Fibroblast of skin of back (primary cell): Measurements from ENCODE around the gene NHSL2.

Experiments used
- DNase-seq: peaks from one replicate; pipeline ENCODE4 v3.0.0-alpha.2; 2013

NHSL2 gene

DNA sequence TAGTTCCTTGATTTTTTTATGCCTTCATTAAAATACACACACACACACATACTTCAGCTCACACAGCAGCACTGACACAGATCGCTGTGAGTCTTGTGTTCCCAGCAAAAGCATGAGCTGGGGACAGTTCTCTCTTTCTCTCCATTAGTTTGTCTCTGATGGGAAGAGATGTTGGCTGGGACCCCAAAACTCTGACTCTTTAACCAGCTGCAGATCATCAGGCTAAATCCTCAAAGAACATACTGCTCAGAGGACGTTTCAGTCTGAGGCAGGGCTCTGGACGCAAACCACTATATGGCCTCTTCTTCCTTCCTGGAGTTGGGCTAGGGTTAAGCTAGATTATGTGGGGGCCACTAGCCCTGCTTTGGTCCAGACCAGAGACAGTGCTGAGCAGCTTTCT is 109.6 kb downstream of the NHSL2 start:
- no peak for DNase-seq

DNA sequence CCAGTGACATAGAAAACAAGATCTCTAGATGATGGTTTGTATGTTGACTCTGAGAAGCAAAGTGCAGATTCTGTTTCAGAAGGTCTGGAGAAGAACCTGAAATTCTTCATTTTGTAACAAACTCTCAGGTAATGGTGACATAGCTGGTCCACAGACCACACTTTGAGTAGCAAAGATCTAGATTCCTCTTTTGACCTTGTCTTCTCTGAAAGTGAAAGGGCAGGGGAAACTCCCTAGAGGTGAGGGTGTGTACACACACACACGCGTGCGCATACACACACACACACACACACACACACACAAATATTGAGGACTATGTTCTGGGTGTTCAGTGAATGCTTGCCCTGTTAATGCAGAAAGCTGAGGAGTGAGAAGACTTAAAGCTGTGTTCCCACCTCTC is 110.1 kb downstream of the NHSL2 start:
- no peak for DNase-seq

- no peak for DNase-seq
Measured at GRCh38 chrX:72021975-72022374, 111.3 kb downstream of the NHSL2 start.

GRCh38 chrX:72023071-72023470 is 112.4 kb downstream of the NHSL2 start:
- no peak for DNase-seq

DNA sequence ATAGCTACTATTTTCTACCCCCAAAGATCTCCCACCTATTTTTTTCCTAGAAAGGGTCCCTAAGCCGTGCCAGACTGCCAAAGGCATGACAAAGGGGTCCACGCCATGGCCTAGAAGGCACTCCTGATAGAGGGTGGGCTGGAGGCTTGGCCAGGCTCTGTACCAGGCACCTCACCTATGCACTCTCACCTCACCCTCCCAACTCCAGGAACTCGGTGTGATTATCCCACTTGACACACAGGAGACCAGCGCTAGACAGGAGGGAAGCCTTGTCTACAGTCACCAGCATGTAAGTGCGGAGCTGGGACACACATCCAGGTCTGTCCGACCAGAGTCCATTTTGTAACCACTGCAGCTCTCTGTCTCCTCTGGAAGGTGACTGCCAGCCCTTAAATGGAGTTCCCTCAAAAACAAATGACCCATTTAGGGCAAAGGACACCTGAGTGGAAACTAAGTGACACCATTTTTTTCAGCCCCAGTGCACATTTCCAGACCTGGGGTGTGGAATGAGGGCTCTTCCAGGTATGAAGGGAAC is 114.7 kb downstream of the NHSL2 start:
- DNase-seq, result no peak

- no peak for DNase-seq
Measured at GRCh38 chrX:72026341-72027023, 115.8 kb downstream of the NHSL2 start.

DNA sequence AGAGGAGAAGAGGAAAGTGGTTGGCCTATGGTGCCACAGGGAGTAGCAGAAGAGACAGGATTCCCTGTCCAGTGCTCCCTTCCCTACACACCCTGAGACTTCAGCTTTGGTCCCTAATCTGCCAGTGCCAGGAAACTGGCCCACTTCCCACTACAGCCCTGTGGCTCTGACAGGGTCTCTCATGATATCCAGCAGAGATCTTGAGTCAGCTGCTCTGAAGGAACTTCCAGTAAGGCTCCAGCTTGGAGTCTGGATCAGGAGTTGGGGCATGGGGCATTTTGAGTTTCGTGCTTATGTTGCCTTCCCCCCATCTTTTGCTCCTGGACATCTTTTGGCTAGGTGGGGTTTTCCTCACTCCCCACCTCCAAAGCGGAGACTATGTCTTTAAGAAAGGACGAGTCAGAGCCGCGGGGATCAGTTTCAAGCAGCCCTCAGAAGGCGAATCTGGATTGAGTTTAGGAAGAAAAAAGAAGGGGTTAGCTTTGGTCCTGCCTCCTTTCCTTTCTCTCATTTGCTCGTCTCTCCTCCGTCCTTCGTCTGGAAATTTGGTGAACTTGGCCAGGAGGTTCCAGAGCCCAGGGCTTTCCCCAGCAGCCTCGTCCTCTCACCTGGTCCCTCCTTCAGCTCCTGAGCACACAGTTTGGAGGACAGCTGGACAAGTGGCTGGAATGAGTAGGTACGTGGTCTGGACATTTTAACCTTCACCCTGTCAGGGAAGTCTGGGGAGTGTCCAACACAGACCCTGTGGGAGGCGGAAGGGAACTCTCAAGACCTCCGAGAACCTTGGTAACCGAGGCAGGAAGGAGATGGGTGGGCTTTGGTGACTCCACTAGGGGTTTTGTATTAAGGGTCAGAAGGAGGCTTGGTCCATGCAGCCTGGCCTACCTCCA is 116.6 kb downstream of the NHSL2 start:
- peak; percentile 40 for DNase-seq

- DNase-seq, result no peak
Measured at GRCh38 chrX:72027914-72028307, 117.3 kb downstream of the NHSL2 start.

DNA sequence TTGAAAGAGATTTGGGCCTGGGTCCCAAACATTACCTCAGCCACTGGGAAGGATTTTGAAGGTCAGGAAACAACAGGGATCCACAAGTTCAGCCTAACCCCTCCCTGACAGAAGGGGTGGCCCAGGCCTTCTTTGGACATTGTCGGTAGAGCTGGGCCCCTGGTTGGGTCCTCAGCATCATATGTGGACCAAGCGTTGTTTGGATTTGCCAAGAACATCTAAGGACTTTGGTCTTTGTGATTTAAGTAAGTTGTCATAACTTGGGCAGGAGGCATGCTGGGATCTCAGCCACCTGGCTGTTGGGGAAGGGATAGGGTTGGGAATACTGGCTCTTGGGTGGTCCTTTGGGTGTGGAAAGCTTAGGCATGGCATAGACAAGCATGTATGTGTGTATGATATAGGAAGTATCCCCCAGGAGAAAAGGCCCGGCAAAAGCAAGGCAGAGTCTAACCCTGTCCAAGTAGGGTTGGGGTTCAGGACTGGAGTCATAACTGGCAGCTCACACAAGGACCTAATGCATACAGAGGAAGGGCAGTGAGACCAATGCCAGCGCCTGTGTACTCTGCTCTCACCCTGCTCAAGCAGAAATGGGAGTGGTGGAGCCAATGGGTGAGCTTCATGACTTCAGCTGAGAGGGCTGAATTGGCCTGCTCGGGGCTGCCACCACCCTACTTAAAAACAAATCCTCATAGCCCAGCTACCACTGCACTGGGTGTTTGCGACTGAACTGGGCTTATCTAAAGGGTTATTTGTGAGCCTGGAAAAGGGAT is 118.2 kb downstream of the NHSL2 start:
- DNase-seq, result peak; percentile 33

- DNase-seq, result peak; percentile 94
Measured at GRCh38 chrX:72029483-72030411, 119.1 kb downstream of the NHSL2 start.

DNA sequence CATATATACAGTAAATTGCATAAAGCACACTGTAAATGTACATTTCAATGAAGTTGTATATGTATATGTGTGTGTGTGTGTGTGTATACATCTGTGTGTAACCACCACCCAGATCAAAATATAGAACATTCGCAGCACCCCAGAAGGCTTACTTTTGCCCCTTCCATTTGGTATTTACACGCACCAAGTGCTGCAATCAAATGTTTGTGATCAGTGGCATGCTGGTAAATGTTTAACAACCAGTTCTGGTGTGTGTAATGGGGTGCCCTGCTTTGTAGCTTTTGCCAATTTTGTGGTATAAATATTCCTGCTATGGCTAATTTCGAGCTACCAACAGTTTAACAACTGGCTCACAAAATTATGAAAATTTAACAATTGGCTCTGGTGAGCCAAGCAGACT is 119.8 kb downstream of the NHSL2 start:
- no peak for DNase-seq

- DNase-seq, result no peak
Measured at GRCh38 chrX:72031118-72031517, 120.5 kb downstream of the NHSL2 start.

DNA sequence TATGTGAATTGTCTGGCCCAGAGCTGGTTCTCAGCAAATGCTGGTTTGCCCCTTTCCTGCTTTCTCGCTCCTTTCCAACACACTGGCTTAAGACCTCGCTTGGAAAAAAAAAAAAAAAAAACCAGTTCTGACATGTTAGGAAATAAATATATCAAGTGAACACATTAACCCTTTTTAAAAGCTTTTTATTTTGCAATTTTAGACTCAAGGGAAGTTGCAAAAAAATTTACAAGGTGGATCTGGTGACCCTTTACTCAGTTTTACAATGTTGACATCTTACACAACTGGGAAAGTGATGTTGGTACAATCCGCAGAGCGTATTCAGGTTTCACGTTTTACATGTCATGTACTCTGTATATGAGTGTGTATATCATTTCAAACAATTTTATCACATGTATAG is 121.0 kb downstream of the NHSL2 start:
- DNase-seq, result no peak

DNA sequence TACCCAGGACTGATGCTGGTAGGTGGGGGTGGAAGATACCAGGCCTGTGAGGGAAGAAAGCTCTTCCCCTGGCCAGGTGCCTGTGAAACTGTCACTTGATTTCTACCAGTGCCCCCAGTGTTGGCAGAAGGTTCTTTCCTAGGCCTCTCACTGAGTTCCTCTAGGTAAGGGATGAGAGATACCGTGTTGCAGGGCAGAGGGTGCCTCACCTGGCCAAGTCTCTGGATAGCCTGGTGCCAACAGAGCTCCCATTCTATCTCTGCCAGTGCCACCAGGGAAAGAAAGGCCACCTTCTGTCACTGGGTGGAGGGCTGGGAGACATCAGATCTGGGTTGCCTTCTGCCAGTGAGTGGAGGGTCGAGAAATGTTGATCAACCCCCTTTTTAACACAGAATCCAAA is 127.0 kb downstream of the NHSL2 start:
- no peak for DNase-seq

DNA sequence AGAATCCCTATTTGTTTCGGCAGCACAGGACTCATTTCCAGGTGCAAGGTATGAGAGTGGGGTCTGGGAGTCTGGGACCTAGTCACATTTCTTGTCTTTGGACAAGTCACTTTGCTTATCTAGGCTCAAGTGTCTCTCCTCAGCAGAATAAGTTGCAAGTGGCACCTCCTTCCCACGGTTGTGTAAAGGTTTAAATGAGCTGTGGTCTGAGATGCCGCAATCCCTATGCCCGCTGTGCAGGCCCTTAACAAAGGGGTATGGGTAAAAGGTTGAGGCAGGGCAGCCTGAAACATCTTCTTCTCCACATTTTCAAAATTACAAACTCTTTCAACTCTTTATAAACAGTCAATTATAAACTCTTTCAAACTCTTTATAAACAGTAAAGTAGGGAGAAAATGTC is 127.4 kb downstream of the NHSL2 start:
- DNase-seq, result no peak

DNA sequence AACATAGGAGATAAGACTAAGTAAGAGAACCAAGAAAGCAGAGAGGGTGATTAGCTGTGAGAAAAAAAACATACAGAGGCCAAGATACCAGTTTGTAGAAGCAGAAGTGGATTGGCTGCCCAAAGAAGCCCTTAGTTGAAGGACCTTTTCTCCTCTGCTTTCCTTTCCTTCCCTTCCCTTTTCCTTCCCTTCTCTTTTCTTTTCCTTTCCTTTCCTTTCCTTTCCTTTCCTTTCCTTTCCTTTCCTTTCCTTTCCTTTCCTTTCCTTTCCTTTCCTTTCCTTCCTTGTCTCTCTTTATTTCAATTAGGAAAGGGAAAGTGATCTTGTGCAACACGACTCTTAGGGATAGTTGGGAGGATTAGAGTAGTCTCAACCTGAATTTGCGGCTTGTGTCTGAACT is 128.2 kb downstream of the NHSL2 start:
- DNase-seq, result no peak

GRCh38 chrX:72040506-72040905 is 129.9 kb downstream of the NHSL2 start:
- DNase-seq, result no peak

DNA sequence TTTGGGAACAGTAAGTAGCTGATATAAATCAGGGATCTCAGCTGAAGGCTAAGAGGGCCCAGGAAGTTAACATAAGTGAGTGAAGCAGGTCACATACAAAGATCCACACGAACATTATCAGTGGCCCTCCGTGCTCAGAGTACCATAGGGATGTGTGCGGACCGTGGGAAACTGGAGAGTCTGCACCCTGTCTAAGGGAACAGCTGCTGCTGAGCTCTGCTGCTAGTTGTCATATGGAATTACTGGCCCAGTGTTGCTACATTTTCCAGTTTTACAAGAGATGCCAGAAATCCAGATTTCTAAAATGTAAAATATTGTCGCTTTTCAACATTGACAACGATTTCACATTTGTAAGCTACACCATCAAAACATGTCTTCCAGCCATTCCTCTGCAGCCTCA is 130.5 kb downstream of the NHSL2 start:
- no peak for DNase-seq

GRCh38 chrX:72041871-72042851 is 131.5 kb downstream of the NHSL2 start:
- no peak for DNase-seq

GRCh38 chrX:72042852-72043248 is 132.2 kb downstream of the NHSL2 start:
- DNase-seq, result no peak

DNA sequence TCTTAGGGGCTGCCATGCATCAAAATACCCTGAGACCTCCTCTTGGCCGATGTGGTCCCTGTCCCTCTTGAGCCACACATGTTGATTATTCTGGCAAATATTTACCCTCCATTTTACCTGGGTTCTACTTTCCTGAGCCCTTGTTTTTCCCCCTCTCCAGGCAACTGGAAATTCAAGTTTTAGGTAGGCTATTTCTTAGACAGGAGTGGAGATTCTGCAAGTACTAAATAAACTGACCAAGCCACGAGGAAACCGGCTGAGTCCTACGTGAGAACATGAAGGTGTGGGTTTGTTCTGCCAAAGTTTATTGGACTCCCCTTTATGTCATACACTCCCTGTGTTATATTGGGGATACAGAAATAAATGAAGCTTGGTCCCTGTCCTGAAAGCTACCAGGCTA is 133.0 kb downstream of the NHSL2 start:
- DNase-seq, result no peak
